ELR (cell line): ENCODE data around the gene TPST2.
A peak's percentile ranks its signal among the peaks of the same experiment; 100 is the strongest.
"Not testable (repeated sequence)": the region's sequence is repeated elsewhere in the genome, so short reads cannot be mapped to it uniquely, and the experiment has no call there.

Experiments
- DNase-seq: peaks from one replicate; pipeline ENCODE4 v3.0.0-alpha.2; 2015; ENCODE audit warnings: low read depth

Gene TPST2

GRCh38 chr22:26534171-26534855 is 55.6 kb downstream of the TPST2 start:
- no peak for DNase-seq

DNA sequence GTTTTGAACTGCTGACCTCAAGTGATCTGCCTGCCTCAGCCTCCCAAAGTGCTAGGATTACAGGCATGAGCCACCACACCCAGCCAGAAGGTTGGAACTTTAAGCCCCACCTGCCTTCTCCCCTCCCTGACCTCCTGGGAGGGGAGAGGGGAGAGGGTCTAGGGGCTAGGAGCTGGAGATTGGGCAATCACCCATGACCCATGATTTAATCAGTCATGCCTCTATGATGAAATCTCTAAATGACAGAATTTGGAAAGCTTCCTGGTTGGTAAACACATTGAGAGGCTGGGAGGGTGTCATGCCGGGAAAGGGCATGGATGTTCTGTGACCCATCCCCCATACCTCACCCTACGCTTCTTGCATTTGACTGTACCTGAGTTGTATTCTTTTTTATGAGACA is 60.6 kb downstream of the TPST2 start:
- DNase-seq, result no peak

GRCh38 chr22:26528518-26528917 is 61.4 kb downstream of the TPST2 start:
- not testable (repeated sequence) for DNase-seq

GRCh38 chr22:26527574-26528465 is 62.1 kb downstream of the TPST2 start:
- no peak for DNase-seq

GRCh38 chr22:26527167-26527566 is 62.8 kb downstream of the TPST2 start:
- no peak for DNase-seq

DNA sequence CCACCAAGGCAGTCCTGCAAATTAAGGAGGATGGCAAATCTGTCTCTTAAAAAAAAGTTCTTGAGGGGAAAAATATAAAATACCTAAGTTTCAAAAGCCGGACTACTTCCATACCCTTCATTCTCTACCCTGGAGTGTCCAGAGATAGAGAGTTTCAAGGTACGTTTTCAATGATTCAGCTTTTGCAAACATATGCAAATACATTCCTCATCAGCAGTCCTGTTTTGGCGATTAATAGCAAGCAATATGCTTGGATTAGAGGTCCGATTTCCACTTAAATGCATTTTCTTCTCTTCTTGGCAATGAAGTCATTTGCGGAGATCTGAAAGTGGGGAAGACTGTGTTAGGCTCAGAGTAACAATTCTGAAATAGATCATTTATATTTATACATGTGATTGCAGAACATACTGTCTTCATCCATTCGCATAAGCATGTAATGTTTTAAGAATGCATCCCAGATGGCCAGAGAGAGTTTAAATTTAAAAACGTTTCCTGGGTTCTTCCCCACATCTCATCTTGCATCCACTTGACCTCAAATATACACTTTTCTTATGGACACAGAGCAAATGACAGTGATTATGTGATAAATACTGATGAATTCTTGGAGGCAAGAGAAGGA is 63.9 kb downstream of the TPST2 start:
- DNase-seq, result no peak

DNA sequence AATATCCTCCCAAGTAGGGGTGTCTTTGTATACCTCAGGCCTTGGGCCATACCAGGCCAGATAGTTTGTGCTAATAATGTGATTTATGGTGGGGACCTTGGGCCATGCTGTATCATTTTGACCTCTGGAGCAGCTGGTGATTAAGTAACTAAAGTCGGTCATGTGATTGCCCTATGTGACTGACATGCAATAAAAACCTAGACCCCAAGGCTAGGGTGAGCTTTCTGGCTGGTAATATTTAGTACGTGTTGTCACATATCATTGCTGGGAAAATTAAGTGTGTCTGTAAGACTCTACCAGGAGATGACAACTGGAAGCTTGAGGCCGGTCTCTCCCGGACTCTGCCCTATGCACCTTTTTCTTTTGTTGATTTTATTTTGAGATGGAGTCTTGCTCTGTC is 65.1 kb downstream of the TPST2 start:
- DNase-seq, result no peak

- DNase-seq, result no peak
Observed at GRCh38 chr22:26522592-26522991, 67.3 kb downstream of the TPST2 start.

DNA sequence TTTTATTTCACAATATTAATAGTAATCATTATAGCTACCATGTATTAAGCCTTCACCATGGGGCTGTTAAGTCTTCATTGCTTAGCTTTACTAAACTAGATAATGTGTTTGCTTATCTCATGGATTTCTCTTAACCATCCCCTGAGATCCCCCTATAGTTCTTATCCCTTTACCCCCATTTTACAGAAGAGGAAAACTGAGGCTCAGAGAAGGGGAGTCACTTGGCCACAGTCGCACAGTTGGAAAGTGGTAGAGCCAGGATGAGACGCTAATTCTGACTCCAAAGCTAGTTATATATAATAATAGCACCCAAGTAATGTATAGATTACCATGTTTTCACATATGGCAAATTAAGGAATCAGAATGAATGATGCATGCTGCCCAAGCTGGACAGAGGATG is 67.9 kb downstream of the TPST2 start:
- no peak for DNase-seq

- DNase-seq, result no peak
Observed at GRCh38 chr22:26517429-26517828, 72.5 kb downstream of the TPST2 start.

DNA sequence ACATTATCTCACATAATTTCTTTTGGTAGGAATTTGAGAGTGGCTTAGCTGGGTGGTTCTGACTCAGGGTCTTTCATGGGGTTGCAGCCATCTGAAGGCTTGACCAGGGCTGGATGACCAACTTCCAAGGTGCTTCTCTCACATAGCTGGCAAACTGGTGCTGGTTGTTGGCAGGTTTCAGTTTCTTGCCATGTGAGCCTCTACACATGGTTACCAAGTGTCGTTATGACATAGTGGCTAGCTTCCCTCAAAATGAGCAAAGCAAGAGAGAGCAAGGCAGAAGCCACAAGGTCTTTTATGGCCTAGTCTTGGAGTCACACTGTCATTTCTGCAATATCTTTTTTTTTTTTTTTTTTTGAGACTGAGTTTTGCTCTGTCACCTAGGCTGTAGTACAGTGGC is 73.4 kb downstream of the TPST2 start:
- DNase-seq, result no peak

GRCh38 chr22:26515931-26516330 is 74.0 kb downstream of the TPST2 start:
- DNase-seq, result no peak

DNA sequence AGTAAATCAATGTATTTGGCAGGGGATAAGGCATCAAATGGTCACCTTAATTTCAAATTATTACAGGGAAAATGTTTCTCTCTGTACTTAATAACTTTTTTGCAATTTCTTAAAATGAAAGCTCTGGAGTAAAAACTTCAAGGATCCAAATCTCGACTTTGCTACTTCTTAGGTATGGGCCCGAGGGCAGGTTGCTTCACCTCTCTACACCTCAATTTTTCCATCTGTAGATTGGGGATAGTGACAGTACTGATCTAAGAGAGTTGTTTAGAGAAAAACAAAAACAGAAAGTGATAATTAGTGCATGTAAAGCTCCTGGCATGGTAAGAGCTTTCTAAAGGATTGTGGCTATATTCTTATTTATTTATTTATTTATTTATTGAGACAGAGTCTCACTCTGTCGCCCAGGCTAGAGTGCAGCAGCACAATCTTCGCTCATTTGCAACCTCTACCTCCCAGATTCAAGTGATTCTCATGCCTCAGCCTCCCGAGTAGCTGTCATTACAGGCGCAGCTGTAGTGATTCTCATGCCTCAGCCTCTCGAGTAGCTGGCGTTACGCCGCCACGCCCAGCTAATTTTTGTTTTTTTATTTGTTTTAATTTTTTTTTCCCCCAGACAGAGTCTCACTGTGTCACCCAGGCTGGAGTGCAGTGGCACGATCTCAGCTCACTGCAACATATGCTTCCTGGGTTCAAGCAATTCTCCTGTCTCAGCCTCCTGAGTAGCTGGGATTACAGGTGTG is 75.3 kb downstream of the TPST2 start:
- DNase-seq, result no peak

DNA sequence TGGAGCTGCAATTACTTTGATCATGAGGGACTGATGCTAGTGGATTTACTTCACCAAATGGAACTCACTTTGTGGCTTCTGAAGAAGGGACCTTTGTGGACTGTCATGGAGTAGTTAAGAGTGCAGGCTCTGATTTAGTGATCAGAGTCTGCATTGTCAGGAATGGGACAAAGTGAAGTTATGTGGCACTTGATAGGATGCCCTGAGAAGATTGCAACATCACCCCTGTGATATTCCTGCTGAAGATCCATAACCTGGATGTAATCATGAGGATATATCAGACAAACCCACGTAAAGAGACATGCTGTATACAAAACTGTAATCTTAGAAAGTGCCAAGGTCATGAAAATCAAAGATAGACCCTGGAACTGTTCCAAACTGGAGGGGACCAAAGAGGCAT is 76.1 kb downstream of the TPST2 start:
- no peak for DNase-seq

DNA sequence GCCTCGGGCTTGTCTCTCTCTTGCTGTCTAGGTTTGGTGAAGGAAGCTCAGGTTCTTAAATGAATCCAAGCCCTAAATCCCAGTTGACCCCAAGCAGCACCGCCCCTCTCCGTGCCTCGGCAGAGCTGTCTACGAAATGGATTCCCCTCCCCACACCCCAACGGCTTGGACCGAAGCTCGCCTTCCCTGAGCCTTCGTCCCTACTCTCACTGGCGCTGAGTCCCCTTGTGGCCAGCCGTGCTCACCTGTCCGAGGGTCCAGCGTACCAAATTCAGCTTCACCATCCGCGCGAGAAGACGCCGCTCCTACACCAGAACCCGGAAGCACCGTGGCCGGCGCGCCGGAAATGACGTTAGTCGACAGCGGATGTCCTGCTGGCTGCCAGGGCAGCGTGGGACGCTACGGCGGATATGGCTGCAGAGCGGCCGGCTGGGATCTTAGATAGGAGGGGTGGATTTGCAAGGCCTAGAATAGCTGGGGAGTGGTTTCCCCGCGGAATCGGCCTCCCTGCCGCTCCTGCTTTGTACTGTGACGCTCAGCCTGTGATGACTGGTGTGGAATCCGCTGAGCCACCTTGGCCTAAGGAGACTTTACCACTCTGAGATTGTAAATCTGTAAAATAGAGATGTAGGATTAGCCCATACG is 77.7 kb downstream of the TPST2 start, which contains the start of gene TFIP11:
Gene TFIP11 (minus strand): TSS at position 325 of the 645 bp plus-strand sequence. CDS start 2,201 bp downstream, outside the sequence.
- peak; percentile 92 for DNase-seq

- no peak for DNase-seq
Observed at GRCh38 chr22:26508148-26508547, 81.8 kb downstream of the TPST2 start.

- no peak for DNase-seq
Observed at GRCh38 chr22:26503758-26504157, 86.2 kb downstream of the TPST2 start.

GRCh38 chr22:26502688-26503561 is 87.0 kb downstream of the TPST2 start:
- peak; percentile 57 for DNase-seq

DNA sequence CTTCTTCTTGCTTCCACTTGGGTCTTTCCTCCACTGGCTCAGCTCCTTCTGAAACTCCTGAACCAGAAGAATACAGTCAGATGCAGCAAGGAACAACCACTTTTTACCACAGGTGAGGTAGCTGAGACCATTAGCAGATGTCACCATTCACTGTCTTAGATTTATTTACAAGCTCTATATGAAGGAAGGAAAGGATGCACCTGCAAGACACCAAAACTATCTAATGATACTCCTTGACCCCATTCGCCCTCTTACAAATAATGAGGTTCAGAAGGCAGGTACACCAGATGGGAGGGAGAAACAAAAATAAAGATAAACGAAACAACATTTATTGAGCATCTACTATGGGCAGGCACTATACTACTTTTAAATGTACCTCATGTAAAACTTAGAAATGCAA is 87.9 kb downstream of the TPST2 start:
- DNase-seq, result no peak

- DNase-seq, result no peak
Observed at GRCh38 chr22:26499188-26499703, 90.7 kb downstream of the TPST2 start.
